Activated T-cell treated with anti-CD3 and anti-CD28 coated beads, Interleukin-2, amount 50 U/mL, for 4 hours (primary cell): ENCODE measurements around the gene PROX2. TPM values are rescaled to one million over a fixed set of nuclear protein-coding genes. Genes with fewer than 3 reads are reported as not detected.
A peak's percentile ranks its signal among the peaks of the same experiment; 100 is the strongest.

Experiments used
- ATAC-seq, 2 donors: fragments of 200-7000 bp; cut with Tn5 transposase; one replicate each; pipeline ENCODE4 v1.10.0; 2021
- DNase-seq: peaks from one replicate; pipeline ENCODE4 v3.0.0-alpha.2; 2020
- H3K27me3 Mint-ChIP-seq: one replicate; pipeline ENCODE4 v1.8.0; 2021; ENCODE audit warnings: low read depth, mixed read lengths
- H3K36me3 Mint-ChIP-seq: one replicate; pipeline ENCODE4 v1.8.0; 2022; ENCODE audit warnings: mixed read lengths; ENCODE audit not compliant: insufficient read depth
- H3K4me1 Mint-ChIP-seq: one replicate; pipeline ENCODE4 v1.8.0; 2021; ENCODE audit warnings: low read depth, mixed read lengths
- H3K4me3 Mint-ChIP-seq: one replicate; pipeline ENCODE4 v1.8.0; 2021; ENCODE audit warnings: mild to moderate bottlenecking, moderate library complexity, mixed read lengths
- H3K9me3 Mint-ChIP-seq: one replicate; pipeline ENCODE4 v1.8.0; 2021; ENCODE audit warnings: mixed read lengths
- total RNA-seq, 3 donors: library from RNA; stranded (reverse); gene quantifications; one replicate each; pipeline ENCODE4 v1.2.1, GENCODE V29; 2021

The PROX2 gene
- total RNA-seq, 3 donors from 2014 or later, result 0.13 to 0.35 TPM; not detected in 1

GRCh38 chr14:74913393-74913910 is 37.5 kb upstream of the PROX2 start:
- H3K27me3 Mint-ChIP-seq, result no peaks in the 10 kb centered on the region
- H3K4me1 Mint-ChIP-seq, result no peaks in the 10 kb centered on the region
- no peaks in the 10 kb centered on the region for H3K9me3 Mint-ChIP-seq
- DNase-seq (no peak), ATAC-seq (no peak)
- no peak overlapping the region for H3K4me3 Mint-ChIP-seq
- H3K36me3 Mint-ChIP-seq, result no peaks in the 10 kb centered on the region

GRCh38 chr14:74912801-74913200 is 36.9 kb upstream of the PROX2 start:
- ATAC-seq, result no peak
- H3K27me3 Mint-ChIP-seq, result no peaks in the 10 kb centered on the region
- no peak overlapping the region for H3K4me3 Mint-ChIP-seq

GRCh38 chr14:74912111-74912510 is 36.2 kb upstream of the PROX2 start:
- ATAC-seq (no peak), DNase-seq (no peak)
- Mint-ChIP-seq H3K4me3 (no peak overlapping the region), H3K9me3 (no peaks in the 10 kb centered on the region), H3K36me3 (no peaks in the 10 kb centered on the region), H3K27me3 (no peaks in the 10 kb centered on the region), H3K4me1 (peaks cover 2% of the 10 kb centered on the region)

More at GRCh38 chr14:74912801-74913200, 36.9 kb upstream of the PROX2 start:
- Mint-ChIP-seq H3K4me1 (no peaks in the 10 kb centered on the region), H3K36me3 (no peaks in the 10 kb centered on the region), H3K9me3 (no peaks in the 10 kb centered on the region)
- DNase-seq, result no peak

GRCh38 chr14:74911704-74912103 is 35.8 kb upstream of the PROX2 start:
- no peak overlapping the region for H3K4me3 Mint-ChIP-seq
- H3K36me3 Mint-ChIP-seq, result no peaks in the 10 kb centered on the region
- peaks cover 2% of the 10 kb centered on the region for H3K4me1 Mint-ChIP-seq
- H3K27me3 Mint-ChIP-seq, result no peaks in the 10 kb centered on the region
- no peak for ATAC-seq
- no peak for DNase-seq
- no peaks in the 10 kb centered on the region for H3K9me3 Mint-ChIP-seq

GRCh38 chr14:74911221-74911620 is 35.3 kb upstream of the PROX2 start:
- Mint-ChIP-seq H3K27me3 (no peaks in the 10 kb centered on the region), H3K4me3 (no peak overlapping the region), H3K4me1 (peaks cover 2% of the 10 kb centered on the region), H3K36me3 (no peaks in the 10 kb centered on the region), H3K9me3 (no peaks in the 10 kb centered on the region)
- DNase-seq (no peak), ATAC-seq (no peak)

GRCh38 chr14:74910556-74910955 is 34.6 kb upstream of the PROX2 start:
- ATAC-seq (no peak), DNase-seq (no peak)
- H3K4me3 Mint-ChIP-seq, result no peak overlapping the region
- H3K9me3 Mint-ChIP-seq, result no peaks in the 10 kb centered on the region
- H3K4me1 Mint-ChIP-seq, result peaks cover 2% of the 10 kb centered on the region
- no peaks in the 10 kb centered on the region for H3K36me3 Mint-ChIP-seq
- no peaks in the 10 kb centered on the region for H3K27me3 Mint-ChIP-seq

- Mint-ChIP-seq H3K36me3 (peaks cover 3% of the 10 kb centered on the region), H3K9me3 (no peaks in the 10 kb centered on the region), H3K4me1 (peaks cover 2% of the 10 kb centered on the region), H3K4me3 (no peak overlapping the region), H3K27me3 (no peaks in the 10 kb centered on the region)
- DNase-seq, result no peak
- ATAC-seq, result no peak
These were observed 34.0 kb upstream of the PROX2 start for GRCh38 chr14:74909911-74910310.

GRCh38 chr14:74909501-74909900 is 33.6 kb upstream of the PROX2 start:
- DNase-seq (no peak), ATAC-seq (no peak)
- Mint-ChIP-seq H3K27me3 (no peaks in the 10 kb centered on the region), H3K4me3 (no peak overlapping the region), H3K4me1 (peaks cover 2% of the 10 kb centered on the region), H3K36me3 (peaks cover 7% of the 10 kb centered on the region), H3K9me3 (no peaks in the 10 kb centered on the region)

GRCh38 chr14:74908861-74909341 is 33.0 kb upstream of the PROX2 start:
- Mint-ChIP-seq H3K4me1 (peaks cover 2% of the 10 kb centered on the region), H3K36me3 (peaks cover 10% of the 10 kb centered on the region), H3K27me3 (no peaks in the 10 kb centered on the region), H3K9me3 (no peaks in the 10 kb centered on the region), H3K4me3 (no peak overlapping the region)
- ATAC-seq (no peak), DNase-seq (no peak)

GRCh38 chr14:74907744-74908143 is 31.8 kb upstream of the PROX2 start:
- no peak overlapping the region for H3K4me3 Mint-ChIP-seq
- DNase-seq (no peak), ATAC-seq (no peak)
- peaks cover 16% of the 10 kb centered on the region for H3K36me3 Mint-ChIP-seq
- no peaks in the 10 kb centered on the region for H3K9me3 Mint-ChIP-seq
- H3K4me1 Mint-ChIP-seq, result peaks cover 2% of the 10 kb centered on the region
- H3K27me3 Mint-ChIP-seq, result no peaks in the 10 kb centered on the region

- DNase-seq, result no peak
- Mint-ChIP-seq H3K36me3 (peaks cover 19% of the 10 kb centered on the region), H3K9me3 (no peaks in the 10 kb centered on the region), H3K4me3 (no peak overlapping the region), H3K4me1 (peaks cover 2% of the 10 kb centered on the region), H3K27me3 (no peaks in the 10 kb centered on the region)
- peak in 1 of 2 donors; percentile 9 for ATAC-seq
These were observed 31.1 kb upstream of the PROX2 start for GRCh38 chr14:74906925-74907521.

GRCh38 chr14:74905595-74906142 is 29.7 kb upstream of the PROX2 start:
- peaks cover 19% of the 10 kb centered on the region for H3K36me3 Mint-ChIP-seq

GRCh38 chr14:74904635-74905503 is 28.9 kb upstream of the PROX2 start:
- no peaks in the 10 kb centered on the region for H3K9me3 Mint-ChIP-seq
- no peak overlapping the region for H3K4me3 Mint-ChIP-seq
- H3K27me3 Mint-ChIP-seq, result no peaks in the 10 kb centered on the region
- DNase-seq, result no peak
- H3K4me1 Mint-ChIP-seq, result peaks cover 2% of the 10 kb centered on the region
- peaks cover 24% of the 10 kb centered on the region for H3K36me3 Mint-ChIP-seq
- ATAC-seq, result no peak

More at GRCh38 chr14:74905595-74906142, 29.7 kb upstream of the PROX2 start:
- peak; percentile 83 for DNase-seq
- H3K4me3 Mint-ChIP-seq, result no peak overlapping the region
- H3K4me1 Mint-ChIP-seq, result peaks cover 2% of the 10 kb centered on the region
- ATAC-seq, result peak; percentile 77 to 79
- H3K9me3 Mint-ChIP-seq, result no peaks in the 10 kb centered on the region
- H3K27me3 Mint-ChIP-seq, result no peaks in the 10 kb centered on the region

- Mint-ChIP-seq H3K36me3 (peaks cover 41% of the 10 kb centered on the region), H3K4me1 (peaks cover 2% of the 10 kb centered on the region), H3K9me3 (no peaks in the 10 kb centered on the region), H3K27me3 (no peaks in the 10 kb centered on the region), H3K4me3 (no peak overlapping the region)
- ATAC-seq, result no peak
- DNase-seq, result no peak
These were observed 27.2 kb upstream of the PROX2 start for GRCh38 chr14:74902941-74903705.
